Stimulated activated CD4-positive, alpha-beta T cell treated with anti-CD3 and anti-CD28 coated beads, Interleukin-4, amount 100 ng/mL, for 48 hours (primary cell): Measurements from ENCODE around the gene KIRREL3.

Experiments used
- DNase-seq, 2 donors: peaks; one replicate each; pipeline ENCODE4 v3.0.0-alpha.2; 2020; ENCODE audit warnings: low read depth in 2 of 2

KIRREL3 gene

GRCh38 chr11:126669416-126669815, 331.2 kb downstream of the KIRREL3 start:
- no peak for DNase-seq

DNA sequence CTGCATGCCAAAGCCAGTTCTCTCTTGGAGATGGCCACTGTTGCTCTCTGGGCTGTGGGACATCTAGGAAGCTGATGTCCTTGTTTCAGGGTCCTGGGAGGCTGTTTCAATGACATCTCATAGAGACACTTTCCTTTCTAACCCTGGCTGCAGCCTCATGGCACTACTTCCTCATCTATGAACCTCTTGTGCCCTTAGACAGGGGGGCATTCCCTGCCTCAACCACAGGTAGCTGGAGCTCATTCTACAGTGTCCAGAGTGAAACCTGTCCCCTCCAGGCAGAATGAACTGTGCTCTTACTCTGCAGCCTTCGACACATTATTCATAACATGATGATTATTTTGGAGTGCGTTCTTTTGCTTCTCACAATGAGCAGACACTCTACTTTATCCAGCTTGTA, 335.9 kb downstream of the KIRREL3 start:
- no peak for DNase-seq

DNA sequence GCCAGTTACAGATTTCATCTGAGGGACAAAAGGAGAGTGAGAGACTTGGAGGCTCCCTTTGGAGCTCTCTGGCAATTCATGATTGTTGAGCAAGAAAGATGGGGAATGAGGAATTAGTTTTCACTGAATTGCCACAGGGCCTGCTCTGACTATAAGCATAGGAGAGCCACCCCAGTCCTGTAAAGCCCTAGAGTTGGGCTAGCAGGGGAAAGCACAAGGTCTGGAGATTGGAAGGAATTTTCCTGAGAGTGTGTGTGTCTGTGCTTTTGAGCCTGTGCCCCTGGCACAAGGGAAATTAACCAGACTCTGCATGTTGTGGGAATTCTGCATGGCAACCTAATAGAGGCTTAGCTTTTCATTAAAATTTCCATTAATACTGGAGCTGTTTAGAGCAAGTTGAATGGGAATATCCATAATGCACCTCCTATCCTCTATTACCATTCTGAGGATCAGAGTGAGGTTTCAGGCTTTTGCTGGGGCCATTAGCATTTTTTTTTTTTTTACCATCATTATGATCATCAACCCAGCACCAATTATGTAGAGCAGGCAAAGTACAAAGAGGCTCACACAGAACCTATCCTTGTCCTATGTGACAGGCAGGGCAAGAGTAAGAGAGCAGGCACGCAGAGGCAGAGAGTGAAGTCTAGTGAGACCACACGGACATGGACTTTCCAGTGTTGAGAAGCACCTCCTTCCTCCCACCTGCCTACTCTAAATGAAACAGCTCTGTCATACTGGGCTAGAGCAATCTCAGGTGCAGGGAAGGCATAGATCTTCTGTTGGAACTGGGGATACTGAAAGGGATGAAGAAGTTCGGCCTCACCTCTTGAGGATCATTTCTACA, 336.6 kb downstream of the KIRREL3 start:
- DNase-seq = no peak

- no peak for DNase-seq
Measured at GRCh38 chr11:126662035-126662790, 338.4 kb downstream of the KIRREL3 start.

DNA sequence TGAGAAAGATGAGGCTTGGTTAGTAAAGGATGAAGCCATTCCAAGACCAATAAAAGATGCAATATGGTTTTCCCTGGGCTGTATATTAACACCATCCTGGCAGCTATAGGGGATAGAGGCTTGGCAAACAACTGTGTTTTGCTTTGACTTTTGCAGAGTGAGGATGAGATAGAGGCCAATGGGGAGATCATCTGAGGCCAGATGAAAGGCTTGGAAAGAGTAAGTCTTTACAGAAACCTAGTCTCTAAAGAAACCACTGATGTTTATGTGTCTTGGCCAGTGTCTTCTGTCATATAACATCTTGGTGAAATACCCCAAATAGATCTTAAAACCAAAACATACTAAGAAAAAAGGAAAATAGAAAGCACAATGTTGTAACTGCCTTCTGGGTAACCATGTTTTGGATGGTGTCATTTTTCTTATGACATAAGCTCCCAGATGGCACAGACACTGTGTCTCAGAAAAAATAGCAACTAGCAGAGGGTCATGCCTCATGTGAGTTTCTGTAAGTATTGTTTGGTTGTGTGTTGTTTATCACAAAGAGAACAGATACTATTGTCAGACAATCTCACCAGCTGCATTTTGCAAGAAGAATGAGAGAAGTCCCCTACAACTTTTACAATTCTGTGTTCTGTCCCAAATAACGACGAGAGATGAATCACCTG, 339.7 kb downstream of the KIRREL3 start:
- DNase-seq = no peak

DNA sequence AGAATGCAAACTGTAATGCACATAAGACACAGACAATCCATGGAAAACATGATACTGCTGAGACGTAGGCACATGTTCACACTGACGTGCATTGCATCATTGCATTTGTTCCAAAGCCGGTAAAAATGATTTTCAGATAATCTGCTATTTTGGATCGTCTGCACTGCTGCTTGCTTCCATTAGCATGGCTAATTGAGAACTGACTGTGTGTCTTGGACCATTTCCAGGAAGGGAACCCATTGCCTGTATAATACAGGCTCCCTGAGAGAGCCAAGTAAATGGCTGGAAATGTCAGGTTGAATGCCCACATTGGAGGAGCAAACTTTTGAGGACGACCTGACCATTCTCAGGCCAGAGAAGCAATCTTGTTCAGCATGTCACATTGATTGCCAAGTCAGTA, 340.2 kb downstream of the KIRREL3 start:
- no peak for DNase-seq

DNA sequence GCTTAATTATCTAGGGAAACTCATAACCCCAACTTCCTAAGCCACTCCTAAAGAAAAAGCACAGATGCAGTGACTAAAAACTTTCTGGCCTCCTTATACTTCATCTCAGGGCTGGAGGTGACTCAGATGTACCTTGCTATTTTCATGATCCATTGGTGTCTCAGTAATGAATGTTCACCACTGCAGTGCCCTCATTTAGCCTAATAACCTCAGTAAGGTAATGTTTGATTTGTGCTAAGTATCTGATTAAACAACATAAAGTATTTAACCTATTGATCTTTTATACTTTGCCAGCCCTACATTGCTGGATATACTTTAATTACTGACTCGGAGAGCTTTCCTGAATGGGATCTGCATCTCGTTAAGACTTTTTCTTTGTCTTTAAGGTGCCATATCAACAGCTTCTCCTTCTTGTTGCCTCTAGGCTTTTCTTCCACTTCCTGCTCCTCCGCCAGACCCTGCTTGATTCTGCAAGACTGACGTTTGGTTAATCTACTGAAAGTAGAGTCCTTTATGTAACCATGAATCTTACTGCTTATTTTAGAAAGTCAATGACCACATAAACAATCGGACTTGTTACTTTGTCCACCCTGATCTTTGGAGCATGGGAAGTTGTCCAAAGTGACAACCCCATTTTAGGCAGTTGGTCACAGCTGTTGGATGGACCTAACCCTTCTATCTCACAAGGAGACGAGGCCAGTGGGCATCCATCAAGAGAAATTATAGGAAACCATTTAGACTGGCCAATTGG, 342.1 kb downstream of the KIRREL3 start:
- no peak for DNase-seq

DNA sequence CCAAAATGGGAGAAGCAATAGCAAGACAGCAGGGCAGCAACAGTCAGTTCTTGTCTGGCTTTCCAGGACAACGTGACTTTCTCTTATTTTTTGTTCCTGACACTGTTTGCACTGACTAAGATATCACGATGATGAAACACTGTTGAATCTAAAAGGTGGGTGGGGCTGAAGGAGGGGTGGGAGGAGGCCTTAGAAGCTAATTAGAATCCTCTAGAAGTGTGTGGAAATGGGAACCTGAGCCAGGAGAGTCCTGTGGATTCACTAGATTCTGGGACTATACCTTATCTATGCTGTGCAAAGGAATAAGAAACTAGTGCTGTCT, 344.8 kb downstream of the KIRREL3 start:
- no peak for DNase-seq

DNA sequence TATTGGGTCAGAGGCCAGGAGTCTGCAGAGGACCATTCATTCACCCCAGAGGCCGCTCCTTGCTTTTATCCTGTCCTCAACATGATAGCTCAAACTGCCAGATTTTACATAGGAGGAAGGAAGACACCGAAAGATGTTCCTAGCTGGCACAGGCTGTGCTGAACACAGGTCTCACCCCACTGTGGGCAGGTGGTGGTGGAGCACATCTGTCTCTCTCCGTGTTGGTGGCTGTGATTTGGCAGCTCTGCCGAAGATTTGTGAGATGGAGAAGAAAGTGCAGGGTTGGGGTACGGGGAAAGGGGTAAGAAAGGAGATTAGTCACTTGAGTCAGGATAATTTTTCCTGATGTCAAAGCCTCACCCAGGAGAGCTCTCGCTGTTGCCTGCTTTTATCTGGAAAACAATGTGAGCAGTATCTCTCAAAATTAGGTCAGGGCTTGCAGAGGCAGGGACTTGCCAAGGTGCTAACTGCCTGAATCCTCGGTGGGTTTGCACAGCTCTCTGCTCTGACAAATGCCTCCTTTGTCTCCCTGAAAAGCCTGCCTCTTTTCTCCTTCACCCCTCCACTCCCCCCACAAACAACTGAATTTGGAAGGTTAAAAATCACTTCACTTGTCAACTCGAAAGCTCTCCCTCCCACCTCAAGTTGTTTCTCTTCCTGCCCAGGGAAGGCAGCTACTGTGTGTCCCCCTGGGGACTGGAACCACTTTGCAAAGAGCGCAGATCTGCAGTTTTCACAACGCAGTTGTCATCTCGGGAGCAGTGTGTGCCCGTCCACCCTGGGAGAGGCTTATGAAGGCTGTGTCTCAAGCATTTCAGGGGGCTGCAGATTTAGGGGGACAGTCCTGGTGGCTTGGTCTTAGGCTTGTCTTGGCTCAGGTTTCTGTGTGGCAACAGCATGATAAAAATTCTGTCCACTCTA, 345.4 kb downstream of the KIRREL3 start:
- DNase-seq = no peak

DNA sequence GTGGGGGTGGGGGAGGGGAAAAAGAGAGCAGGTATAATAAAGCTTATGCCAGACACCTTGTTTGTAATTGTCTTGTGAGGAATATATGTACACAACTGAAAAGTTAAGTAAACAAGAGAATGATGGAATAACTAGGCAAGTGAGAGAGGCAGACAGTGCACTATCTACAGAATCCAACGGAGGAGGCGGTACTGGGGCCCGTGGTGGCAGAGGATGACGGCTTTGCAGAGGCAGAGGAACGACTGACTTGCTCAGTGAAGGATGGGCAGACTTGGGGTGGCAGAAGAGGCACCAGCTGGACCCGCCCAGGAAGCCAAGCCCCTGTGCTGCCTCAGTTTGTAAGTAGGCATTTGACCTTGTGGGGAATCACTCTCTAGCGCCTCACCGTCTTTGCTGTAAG, 347.5 kb downstream of the KIRREL3 start:
- no peak for DNase-seq

DNA sequence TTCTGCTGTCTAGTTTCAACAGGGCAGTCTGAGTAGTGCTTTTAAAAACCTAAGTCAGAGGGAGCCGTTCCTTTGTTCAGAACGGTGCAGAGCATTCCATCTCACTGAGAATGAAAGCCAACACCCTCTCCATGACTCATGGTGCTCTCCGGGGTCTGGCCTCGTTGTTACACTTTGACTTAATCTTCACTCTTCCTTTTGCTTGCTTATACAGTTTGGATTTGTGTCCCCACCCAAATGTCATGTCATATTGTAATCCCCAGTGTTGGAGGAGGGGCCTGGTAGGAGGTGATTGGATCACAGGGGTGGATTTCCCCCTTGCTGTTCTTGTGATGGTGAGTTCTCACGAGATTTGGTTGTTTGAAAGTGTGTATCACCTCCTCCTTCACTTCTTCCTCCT, 352.8 kb downstream of the KIRREL3 start:
- no peak for DNase-seq

DNA sequence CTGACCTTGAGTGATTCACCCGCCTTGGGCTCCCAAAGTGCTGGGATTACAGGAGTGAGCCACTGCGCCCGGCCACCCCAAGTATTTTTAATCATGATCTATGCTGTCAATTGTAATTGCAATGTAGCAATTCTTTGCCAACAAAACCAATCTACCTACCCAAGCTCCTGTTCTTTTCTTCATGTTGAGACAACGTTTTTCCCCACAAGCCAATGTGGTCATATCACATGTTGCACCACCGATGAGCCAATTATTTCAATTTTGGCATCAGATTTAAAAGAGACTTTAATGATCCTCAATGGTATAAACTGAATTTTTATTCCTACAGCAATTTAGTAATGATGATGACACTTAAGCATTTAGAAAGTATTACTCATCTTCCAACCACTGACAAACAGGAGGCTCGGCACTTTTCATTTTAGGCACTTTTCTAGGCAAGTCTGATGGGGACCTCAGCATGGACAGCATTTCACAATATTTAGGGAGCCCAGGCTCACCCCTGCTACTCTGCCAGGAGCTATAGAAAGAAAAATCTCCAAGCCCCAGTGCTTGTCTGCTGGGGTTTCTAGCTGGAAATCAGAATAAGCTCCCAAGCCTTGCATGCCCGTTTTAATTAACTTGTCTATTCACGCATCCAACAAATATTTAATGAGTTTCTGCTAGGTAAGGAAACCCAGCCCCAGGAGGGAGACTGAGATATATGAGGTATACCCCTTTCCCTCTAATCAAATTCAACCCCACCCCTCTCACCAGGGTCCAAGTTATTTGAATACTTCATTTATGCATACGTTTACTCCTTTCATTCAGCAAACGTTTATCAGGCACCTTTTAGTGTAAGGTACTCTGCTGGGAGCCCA, 353.6 kb downstream of the KIRREL3 start:
- DNase-seq = no peak

DNA sequence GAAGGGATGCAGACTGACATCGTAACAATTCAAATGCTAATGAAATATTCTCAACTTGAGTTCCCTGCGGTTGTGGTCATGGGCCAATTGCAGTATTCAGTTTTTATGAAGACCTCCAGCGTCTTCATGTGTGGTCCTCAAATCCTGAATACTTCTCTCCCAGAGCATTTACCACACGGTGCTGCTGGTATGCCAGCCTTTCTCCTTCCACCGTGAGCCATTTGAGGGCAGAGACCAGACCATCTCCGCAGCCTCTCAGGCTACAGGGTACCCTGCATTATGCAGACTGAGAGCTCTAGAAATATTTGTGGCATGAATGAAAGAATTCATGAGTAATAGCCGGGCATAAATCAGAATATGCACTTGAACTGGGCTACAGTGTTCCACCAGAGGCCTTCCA, 355.4 kb downstream of the KIRREL3 start:
- no peak for DNase-seq

DNA sequence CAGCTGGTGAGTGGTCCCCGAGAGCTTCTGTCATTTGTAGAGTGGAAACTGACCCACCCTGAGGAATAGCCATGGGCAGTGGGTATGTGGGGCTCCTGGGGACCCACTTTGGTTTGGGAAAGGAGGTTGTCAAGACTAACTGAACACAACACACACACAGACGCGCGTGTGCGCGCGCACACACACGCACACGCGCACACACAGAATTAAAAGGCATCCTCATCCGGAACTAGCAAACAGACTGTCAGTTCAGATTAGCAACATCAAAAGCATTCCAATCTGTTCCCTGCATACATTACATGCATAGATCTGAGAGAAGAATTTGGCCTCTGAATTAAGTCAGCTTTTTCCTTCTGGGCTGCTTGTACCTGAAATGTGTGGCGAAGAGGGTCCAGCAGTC, 360.4 kb downstream of the KIRREL3 start:
- no peak for DNase-seq

- no peak for DNase-seq
Measured at GRCh38 chr11:126639692-126640091, 360.9 kb downstream of the KIRREL3 start.

- DNase-seq = no peak
Measured at GRCh38 chr11:126638648-126639047, 361.9 kb downstream of the KIRREL3 start.

DNA sequence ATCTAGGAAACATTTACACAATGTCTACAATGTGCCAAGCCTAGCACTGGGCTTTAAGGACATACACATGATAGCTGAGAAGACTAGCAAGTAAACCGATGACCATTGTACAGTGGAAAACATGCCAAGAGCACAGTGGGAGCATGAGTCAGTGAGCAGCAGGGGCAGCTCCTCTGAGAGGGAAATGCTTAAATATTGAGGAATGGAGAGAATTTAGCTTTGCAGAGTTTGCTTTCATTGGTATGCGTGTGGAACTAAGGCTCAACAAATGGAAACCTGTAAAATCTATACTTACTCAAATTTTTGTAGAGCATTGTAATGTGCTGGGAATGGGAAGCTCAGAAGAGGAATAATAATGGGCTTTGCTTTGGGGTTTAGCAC, 362.8 kb downstream of the KIRREL3 start:
- DNase-seq = no peak

DNA sequence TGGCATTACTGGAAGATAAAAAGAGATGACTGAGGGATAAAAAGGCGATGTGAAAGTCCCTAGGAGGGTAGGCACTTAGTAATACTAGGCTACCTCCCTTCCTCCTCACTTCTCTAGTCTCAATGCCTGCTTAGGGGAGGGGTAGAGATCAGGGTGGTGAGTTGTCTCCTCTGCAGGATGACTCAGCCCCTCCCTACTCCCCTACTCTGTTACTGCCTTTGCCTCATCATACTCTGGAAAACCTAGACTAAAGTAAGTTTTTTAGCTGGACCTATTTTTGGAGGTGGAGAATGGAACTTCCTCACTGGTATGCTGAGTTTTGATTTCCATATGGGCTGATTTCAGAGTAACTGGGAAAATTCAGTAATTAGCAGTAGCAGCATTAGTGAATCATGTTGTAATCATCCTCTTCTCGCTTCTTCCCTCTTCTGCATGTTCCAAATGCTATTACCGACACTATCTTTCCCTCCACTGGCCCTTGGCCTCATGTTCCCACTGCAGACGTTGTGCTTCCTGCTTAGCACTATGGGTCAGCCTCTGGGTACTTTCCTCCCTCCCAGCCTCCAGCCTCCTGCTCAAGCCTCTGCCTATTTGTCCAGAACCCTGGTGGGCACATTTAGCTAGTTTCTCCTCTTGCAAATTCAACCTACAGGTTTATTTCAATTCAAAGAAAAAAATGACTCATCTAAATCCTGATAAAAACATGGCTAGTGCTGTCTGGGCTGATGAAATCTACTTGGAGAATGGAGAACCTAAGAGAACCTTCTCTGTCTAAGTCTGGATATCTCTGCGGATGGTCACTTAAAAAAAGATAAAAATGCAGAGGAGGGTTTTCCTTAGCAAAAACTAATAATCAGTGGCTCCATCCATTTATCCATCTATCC, 363.4 kb downstream of the KIRREL3 start:
- no peak for DNase-seq

DNA sequence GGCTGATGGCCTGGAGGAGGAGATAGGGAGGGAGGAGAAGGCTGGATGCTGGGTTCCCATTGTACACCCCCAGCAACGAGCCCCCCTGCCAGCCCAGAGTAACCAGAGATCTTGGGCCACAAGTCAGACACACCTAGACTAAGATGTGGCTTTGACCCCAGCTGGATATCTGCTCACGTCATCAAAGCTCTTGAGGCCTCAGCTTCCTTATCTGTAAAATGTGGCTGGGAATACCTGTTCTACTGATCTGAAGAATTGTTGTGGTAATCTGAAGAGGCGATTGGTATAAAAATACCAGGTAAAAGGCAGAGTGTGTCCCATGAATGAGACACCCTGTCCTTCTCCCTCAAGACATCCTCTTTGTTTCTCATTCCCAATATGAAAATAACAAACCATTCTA, 365.1 kb downstream of the KIRREL3 start:
- DNase-seq = no peak
